IMR-90 (cell line): Measurements from ENCODE around the gene WDFY1.

Source experiments
- CHD1 ChIP-seq: IDR thresholded peaks from 2 replicates; pipeline ENCODE4 v1.6.1; 2012; ENCODE audit warnings: low read depth, low read length, improper control_type of control experiment
- CTCF ChIP-seq: conservative IDR thresholded peaks from 2 replicates; pipeline ENCODE4 v1.5.1; 2012; ENCODE audit warnings: mild to moderate bottlenecking, low read depth, low read length, improper control_type of control experiment
- ELK1 ChIP-seq: fragments of 150-350 bp; IDR thresholded peaks from 2 replicates; pipeline ENCODE4 v1.6.1; 2016; ENCODE audit warnings: low read depth, mild to moderate bottlenecking, low read length, moderate library complexity, borderline replicate concordance
- MAZ ChIP-seq: IDR thresholded peaks from 2 replicates; pipeline ENCODE4 v1.6.1; 2012; ENCODE audit warnings: low read depth, mild to moderate bottlenecking, low read length, improper control_type of control experiment, moderate library complexity, borderline replicate concordance
- MXI1 ChIP-seq: IDR thresholded peaks from 2 replicates; pipeline ENCODE4 v1.6.1; 2012; ENCODE audit warnings: low read depth, mild to moderate bottlenecking, low read length, moderate library complexity, borderline replicate concordance
- NFE2L2 ChIP-seq: fragments of 150-350 bp; IDR thresholded peaks from 2 replicates; pipeline ENCODE4 v1.6.1; 2016; ENCODE audit warnings: low read depth, mild to moderate bottlenecking, low read length
- POLR2A ChIP-seq: IDR thresholded peaks from 2 replicates; pipeline ENCODE4 v1.6.1; 2012; ENCODE audit warnings: mild to moderate bottlenecking, low read depth, low read length
- RAD21 ChIP-seq: IDR thresholded peaks from 2 replicates; pipeline ENCODE4 v1.6.1; 2012; ENCODE audit warnings: low read length, improper control_type of control experiment
- RCOR1 ChIP-seq: IDR thresholded peaks from 2 replicates; pipeline ENCODE4 v1.6.1; 2012; ENCODE audit warnings: mild to moderate bottlenecking, low read length, improper control_type of control experiment; ENCODE audit not compliant: insufficient replicate concordance
- RFX5 ChIP-seq: IDR thresholded peaks from 2 replicates; pipeline ENCODE4 v1.8.0; 2012; ENCODE audit warnings: low read depth, mild to moderate bottlenecking, low read length, moderate library complexity
- USF2 ChIP-seq: fragments of 150-350 bp; IDR thresholded peaks from 2 replicates; pipeline ENCODE4 v1.6.1; 2017; ENCODE audit warnings: mild to moderate bottlenecking, antibody characterized with exemption, low read length, low read depth

GRCh38 chr2:223930103-223930976 lies 14.8 kb downstream of the WDFY1 start:
- TF ChIP-seq CTCF (no peak), USF2 (peak; percentile 42; the same call in 1 of the 2 replicates), RCOR1 (no peak), POLR2A (no peak), MXI1 (0 out of 2 replicates have a peak, but pooled peaks have one; percentile 19), CHD1 (no peak), ELK1 (no peak), RFX5 (no peak), RAD21 (no peak), NFE2L2 (no peak), MAZ (no peak)
